Measurements from ENCODE around the gene PCDHGA7.
"Not testable (repeated sequence)": the region's sequence is repeated elsewhere in the genome, so short reads cannot be mapped to it uniquely, and the experiment has no call there.

- TF ChIP-seq CTCF (IDR thresholded peaks at IDR 0.05); EZH2 (IDR thresholded peaks at IDR 0.05; ENCODE audit: borderline replicate concordance, insufficient read depth, low read depth, low read length, poor library complexity, severe bottlenecking): not testable (repeated sequence)
Measured at GRCh38 chr5:141432308-141432707, 49.8 kb downstream of the PCDHGA7 start.

Data from B cell (primary cell).